NCI-H2081 treated with DMSO at 0.1 percent for 48 hours (cell line): ENCODE results near the gene PLOD3.

ENCODE experiments used
- DNase-seq: peaks from one replicate; lab custom pipeline; 2025; lab: John Stamatoyannopoulos, UW

PLOD3 gene

GRCh38 chr7:101179117-101179516, 38.3 kb downstream of the PLOD3 start:
- DNase-seq: no peak

- no peak for DNase-seq
Observed at GRCh38 chr7:101177644-101178043, 39.7 kb downstream of the PLOD3 start.

- DNase-seq: no peak
Observed at GRCh38 chr7:101175664-101176063, 41.7 kb downstream of the PLOD3 start.

DNA sequence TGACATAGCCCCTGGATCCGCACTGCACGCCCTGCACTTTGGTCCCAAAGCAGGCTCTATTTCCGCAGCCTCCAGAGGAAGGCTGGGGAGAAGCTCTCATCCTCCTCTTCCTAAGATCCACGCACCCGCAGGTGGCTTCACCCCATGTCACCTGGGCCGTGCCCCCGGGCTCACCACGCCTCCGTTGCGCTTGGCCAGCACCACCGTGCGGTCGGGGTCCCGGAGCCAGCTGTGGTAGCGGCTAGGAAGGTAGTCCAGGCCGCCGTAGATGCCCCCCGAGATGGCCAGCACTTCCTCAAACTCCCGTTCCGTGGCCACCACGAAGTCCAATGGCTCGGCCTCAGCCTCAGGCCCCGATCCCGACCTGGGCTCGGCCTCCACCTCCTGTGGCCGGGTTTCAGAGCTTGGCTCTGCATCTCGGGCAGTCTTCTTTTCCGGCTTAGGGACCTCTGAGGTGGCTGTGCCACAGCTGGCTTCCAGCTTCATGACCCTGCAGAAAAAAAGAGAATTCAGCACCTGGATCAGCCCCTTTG, 43.0 kb downstream of the PLOD3 start:
- no peak for DNase-seq

GRCh38 chr7:101173752-101174244, 43.6 kb downstream of the PLOD3 start:
- no peak for DNase-seq

- DNase-seq: peak; percentile 36
Observed at GRCh38 chr7:101172854-101173751, 44.3 kb downstream of the PLOD3 start.

DNA sequence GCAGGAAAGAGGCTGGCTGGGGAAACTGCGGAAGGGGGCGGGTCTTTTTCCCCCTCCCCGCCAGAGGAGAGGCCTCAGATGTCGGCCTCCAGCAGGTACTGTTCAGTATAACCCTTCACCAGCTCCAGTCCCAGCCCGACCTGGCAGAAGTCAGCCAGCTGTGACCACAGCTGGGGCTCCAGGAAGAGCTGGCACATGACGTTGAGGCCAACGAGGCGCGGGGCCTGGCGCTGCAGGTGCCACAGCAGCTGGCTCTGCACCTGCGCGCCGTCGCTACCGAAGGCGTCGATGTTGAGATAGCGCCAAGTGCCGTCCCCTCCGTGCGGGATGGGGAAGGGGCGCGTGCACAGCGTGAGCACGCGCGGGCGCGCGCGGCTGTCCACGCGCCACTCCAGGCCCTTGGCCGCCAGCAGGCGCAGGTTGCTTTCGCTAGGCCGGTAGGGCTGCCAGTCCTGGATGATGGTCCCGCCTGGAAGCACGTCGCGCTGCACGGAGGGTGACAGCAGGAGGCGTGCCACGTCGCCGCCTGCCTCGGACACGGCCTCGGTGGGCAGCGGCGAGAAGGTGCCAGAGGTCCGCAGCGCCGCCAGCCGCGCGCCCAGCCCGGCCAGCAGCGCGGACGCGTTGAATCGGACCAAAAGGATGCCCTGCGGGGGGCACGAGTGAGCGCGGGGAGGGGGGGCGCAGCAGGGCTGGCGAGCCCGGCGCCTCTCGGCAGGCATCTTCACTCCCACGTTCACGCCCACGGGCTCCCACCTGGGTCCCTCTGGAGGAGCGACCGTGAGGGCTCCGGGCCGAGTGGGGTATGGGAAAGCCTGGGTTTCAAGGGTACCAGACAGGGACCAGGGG, 45.2 kb downstream of the PLOD3 start:
- DNase-seq: peak; percentile 40

- DNase-seq: no peak
Observed at GRCh38 chr7:101171442-101171837, 45.9 kb downstream of the PLOD3 start.

DNA sequence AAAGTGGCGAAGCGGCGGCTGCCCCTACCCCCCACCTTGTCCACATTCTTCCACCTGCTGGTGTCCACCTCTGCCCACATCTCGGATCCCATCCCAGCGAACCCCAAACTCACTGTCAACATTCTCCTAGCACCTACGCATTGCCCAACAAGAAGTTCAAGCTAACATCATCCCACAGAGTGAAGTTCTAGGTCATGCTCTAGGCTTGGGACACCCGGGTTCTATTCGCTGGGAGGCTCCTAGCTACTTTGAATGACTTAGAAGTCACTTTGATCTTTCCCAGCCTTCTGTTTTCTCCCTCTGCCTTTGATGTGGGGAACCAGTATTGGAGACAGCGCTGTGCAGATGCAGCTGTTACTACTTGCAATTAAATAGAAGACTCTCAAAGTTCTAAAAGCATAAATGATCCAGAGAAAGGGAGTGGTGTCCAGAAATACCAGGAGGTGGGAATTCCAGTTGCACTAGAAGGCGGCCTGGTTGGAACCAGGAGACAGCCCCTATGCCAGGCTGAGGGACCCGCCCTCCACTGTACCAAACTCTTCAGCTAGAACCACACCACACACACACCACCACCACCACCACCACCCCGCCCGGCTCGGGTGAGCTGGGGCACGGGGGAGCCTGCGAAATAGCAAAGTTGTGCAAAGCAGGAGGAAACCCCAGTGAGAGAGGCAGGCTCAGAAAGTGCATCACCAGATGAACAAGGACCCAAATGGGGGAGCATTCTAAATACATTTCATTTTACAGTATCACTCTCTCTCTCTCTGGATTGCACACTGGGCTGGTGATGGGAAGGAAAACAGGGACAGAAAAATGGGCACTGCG, 46.6 kb downstream of the PLOD3 start:
- no peak for DNase-seq

- no peak for DNase-seq
Observed at GRCh38 chr7:101169838-101170551, 47.4 kb downstream of the PLOD3 start.

GRCh38 chr7:101169110-101169837, 48.1 kb downstream of the PLOD3 start:
- no peak for DNase-seq

- no peak for DNase-seq
Observed at GRCh38 chr7:101168412-101169049, 48.9 kb downstream of the PLOD3 start.

- DNase-seq: no peak
Observed at GRCh38 chr7:101167645-101168411, 49.6 kb downstream of the PLOD3 start.

DNA sequence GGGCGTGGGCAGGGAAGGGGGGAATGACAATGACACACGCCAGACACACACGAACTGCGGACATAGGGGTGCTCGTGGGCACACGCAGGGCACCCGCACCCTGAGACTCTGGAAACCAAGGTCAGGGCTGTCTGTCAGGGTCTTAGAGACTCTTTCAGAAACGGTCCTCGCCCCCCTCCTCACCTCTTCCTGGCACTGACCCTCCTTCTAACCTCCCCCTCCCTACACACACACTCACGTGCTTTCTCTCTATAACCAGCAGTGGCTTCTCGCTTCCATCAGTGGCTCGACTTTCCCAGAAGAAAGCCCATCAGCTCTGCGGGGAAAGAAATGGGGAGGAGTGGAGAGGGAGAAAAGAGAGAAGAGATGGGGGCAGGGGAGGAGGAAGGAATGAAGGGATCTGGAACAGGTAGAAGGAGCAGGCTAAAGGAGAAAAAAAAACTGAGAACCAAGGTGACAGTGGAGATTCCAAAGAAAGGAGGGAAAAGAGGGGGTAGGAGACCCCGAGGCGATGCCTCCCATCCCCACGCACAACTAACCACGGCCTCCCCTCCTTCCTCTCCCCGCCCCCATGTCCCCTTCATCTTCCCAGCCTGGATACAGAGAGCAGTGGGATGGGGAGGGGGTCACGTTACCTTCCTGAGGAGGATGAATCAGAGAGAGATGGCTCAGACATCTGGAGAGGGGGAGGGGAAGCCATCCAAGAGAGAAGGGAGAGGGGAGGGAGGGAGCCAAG, 50.3 kb downstream of the PLOD3 start:
- no peak for DNase-seq

- DNase-seq: no peak
Observed at GRCh38 chr7:101166648-101166908, 50.8 kb downstream of the PLOD3 start.

DNA sequence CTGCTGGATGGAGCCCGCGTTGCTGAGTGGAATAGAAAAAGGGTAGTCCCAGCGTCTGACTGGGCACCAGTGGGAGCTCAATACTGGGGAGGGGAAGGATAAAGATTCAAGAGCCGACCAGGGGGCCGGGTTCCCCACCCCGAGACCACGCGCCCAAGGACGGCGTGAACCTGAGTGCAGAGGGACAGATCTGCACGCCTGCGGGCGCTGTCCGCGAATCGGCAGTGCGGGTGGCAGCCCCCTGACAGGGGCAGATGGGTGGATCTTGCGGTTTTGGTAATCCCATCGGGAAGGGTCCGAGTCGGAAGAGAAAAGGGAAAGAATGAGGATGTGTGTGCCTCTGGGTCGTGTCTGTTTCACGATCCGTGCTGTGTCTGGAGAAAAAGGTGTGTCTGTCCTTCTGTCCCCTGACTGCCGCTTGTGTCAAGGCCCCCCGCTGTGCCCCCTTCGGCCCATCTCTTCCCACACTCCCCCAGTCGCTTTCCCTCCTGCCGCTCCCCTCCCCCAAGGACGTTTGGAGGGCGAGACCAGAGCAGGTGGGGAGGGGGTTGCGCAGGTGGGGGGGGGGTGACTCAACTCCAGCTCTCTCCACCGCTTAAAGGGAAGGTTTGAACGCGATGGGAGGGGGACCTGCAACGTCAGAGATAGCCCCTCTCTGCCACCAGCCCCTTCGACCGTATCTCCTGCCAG, 51.3 kb downstream of the PLOD3 start:
- no peak for DNase-seq

- peak; percentile 79 for DNase-seq
Observed at GRCh38 chr7:101165075-101165957, 52.1 kb downstream of the PLOD3 start, which contains the start of gene VGF. VGF (minus strand) TSS chr7:101165569; CDS start chr7:101164843, 726 bp downstream.
